Fibroblast of pulmonary artery (primary cell): ENCODE measurements around the gene MRPS18A.

Experiments used
- DNase-seq: peaks from one replicate; pipeline ENCODE4 v3.0.0-alpha.2; 2010; ENCODE audit warnings: low read depth
- H3K4me3 ChIP-seq: replicated peaks from 2 replicates; pipeline ENCODE4 v1.5.1; 2011; ENCODE audit warnings: low read depth, mild to moderate bottlenecking, control low read depth, low read length, moderate library complexity
- CTCF ChIP-seq: IDR thresholded peaks from 2 replicates; pipeline ENCODE4 v1.5.1; 2011; ENCODE audit warnings: mild to moderate bottlenecking, control low read depth, low read length, inconsistent platforms; ENCODE audit errors: missing control alignments

Gene MRPS18A

GRCh38 chr6:43723737-43724295, 36.2 kb upstream of the MRPS18A start:
- no peak overlapping the region for H3K4me3 ChIP-seq

GRCh38 chr6:43722920-43723545, 35.4 kb upstream of the MRPS18A start:
- DNase-seq, result no peak
- no peak for TF ChIP-seq CTCF
- H3K4me3 ChIP-seq, result no peak overlapping the region

More at GRCh38 chr6:43723737-43724295, 36.2 kb upstream of the MRPS18A start:
- peak; percentile 62 for TF ChIP-seq CTCF
- DNase-seq, result peak; percentile 75

GRCh38 chr6:43720999-43721398, 33.4 kb upstream of the MRPS18A start:
- no peak for TF ChIP-seq CTCF
- H3K4me3 ChIP-seq, result no peak overlapping the region
- no peak for DNase-seq

GRCh38 chr6:43719511-43719910, 31.9 kb upstream of the MRPS18A start:
- no peak for TF ChIP-seq CTCF
- H3K4me3 ChIP-seq, result no peak overlapping the region
- no peak for DNase-seq

GRCh38 chr6:43718387-43719105, 31.0 kb upstream of the MRPS18A start:
- no peak for TF ChIP-seq CTCF

GRCh38 chr6:43717822-43718221, 30.2 kb upstream of the MRPS18A start:
- no peak for TF ChIP-seq CTCF
- DNase-seq, result no peak
- H3K4me3 ChIP-seq, result no peak overlapping the region

More at GRCh38 chr6:43718387-43719105, 31.0 kb upstream of the MRPS18A start:
- no peak for DNase-seq
- no peak overlapping the region for H3K4me3 ChIP-seq
